Epithelial cell of proximal tubule (primary cell): Measurements from ENCODE around the gene UBR1. TPM values are rescaled to one million over a fixed set of nuclear protein-coding genes. Genes with fewer than 3 reads are reported as not detected.
A peak's percentile ranks its signal among the peaks of the same experiment; 100 is the strongest.
"Not testable (repeated sequence)": the region's sequence is repeated elsewhere in the genome, so short reads cannot be mapped to it uniquely, and the experiment has no call there.

Experiments used
- DNase-seq: peaks from one replicate; pipeline ENCODE4 v3.0.0-alpha.2; 2011; ENCODE audit warnings: low read depth
- H3K4me3 ChIP-seq: 2 replicates; pipeline ENCODE4 v1.5.1; 2011; ENCODE audit warnings: low read depth, mild to moderate bottlenecking, low read length
- total RNA-seq: library from RNA; depleted of rRNA; stranded (reverse); fragments of >200 nt; gene quantifications from 2 replicates; pipeline ENCODE4 v1.2.3, GENCODE V29; 2015
- TF ChIP-seq, protein P1 (sequence below): conservative IDR thresholded peaks from 2 replicates; pipeline ENCODE4 v1.5.1; 2012; ENCODE audit warnings: low read depth, mild to moderate bottlenecking, low read length

The UBR1 gene
- total RNA-seq, 1 donor from 2014 or later: 10.8 TPM

- DNase-seq: no peak
- TF ChIP-seq, protein P1, sequence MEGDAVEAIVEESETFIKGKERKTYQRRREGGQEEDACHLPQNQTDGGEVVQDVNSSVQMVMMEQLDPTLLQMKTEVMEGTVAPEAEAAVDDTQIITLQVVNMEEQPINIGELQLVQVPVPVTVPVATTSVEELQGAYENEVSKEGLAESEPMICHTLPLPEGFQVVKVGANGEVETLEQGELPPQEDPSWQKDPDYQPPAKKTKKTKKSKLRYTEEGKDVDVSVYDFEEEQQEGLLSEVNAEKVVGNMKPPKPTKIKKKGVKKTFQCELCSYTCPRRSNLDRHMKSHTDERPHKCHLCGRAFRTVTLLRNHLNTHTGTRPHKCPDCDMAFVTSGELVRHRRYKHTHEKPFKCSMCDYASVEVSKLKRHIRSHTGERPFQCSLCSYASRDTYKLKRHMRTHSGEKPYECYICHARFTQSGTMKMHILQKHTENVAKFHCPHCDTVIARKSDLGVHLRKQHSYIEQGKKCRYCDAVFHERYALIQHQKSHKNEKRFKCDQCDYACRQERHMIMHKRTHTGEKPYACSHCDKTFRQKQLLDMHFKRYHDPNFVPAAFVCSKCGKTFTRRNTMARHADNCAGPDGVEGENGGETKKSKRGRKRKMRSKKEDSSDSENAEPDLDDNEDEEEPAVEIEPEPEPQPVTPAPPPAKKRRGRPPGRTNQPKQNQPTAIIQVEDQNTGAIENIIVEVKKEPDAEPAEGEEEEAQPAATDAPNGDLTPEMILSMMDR: no peak
- no peak overlapping the region for H3K4me3 ChIP-seq
Measured at GRCh38 chr15:42915654-42916315, 190.1 kb downstream of the UBR1 start.

GRCh38 chr15:42914728-42915497 lies 190.9 kb downstream of the UBR1 start:
- TF ChIP-seq, protein P1: no peak
- peak overlapping the region; percentile 46 for H3K4me3 ChIP-seq

DNA sequence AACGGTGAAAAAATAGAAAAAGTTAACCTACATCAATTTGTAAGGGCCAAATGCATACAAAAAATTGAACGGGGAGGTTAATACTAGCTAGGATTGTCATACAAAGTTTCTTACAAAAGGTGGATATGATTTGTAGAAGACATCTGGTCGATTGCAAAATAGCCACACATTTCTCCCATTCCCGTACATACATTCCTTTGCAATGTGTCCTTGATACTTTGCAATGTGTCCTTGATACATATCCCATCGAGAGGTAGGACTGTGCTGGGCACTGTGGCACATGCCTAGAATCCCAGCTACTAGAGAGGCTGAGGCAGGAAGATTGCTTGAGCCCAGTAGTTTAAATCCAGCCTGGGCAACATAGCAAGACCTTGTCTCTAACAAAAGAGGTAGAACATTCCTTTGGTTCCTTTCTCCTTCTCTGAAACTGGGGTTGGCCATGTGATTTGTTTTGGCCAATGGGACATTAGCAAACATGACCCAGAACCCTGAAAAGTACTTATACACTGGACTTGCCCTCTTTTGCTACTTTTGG lies 194.7 kb downstream of the UBR1 start:
- no peak for DNase-seq
- TF ChIP-seq, protein P1: no peak
- no peak overlapping the region for H3K4me3 ChIP-seq

More at GRCh38 chr15:42914728-42915497, 190.9 kb downstream of the UBR1 start:
- DNase-seq: no peak

DNA sequence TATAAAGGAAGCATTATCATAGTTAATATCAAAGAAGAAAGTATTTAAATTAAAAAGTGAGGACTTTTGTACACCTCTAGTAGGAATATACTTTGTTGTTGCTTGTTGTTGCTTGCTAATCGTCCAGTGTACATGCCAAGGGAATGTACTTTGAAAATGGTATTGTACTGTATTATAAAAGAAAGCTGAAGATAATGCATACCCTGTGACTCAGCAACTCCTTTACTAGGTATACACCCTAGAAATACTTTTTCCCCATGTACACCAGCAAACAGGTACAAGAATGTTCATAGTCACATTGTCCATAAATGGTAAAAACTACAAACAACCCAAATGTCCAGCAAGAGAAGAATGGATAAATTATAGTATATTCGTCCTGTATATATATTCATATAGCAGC lies 197.3 kb downstream of the UBR1 start:
- no peak for DNase-seq
- H3K4me3 ChIP-seq: no peak overlapping the region
- TF ChIP-seq, protein P1: no peak

GRCh38 chr15:42903388-42904324 lies 202.2 kb downstream of the UBR1 start:
- H3K4me3 ChIP-seq: no peak overlapping the region
- DNase-seq: no peak
- TF ChIP-seq, protein P1: no peak

DNA sequence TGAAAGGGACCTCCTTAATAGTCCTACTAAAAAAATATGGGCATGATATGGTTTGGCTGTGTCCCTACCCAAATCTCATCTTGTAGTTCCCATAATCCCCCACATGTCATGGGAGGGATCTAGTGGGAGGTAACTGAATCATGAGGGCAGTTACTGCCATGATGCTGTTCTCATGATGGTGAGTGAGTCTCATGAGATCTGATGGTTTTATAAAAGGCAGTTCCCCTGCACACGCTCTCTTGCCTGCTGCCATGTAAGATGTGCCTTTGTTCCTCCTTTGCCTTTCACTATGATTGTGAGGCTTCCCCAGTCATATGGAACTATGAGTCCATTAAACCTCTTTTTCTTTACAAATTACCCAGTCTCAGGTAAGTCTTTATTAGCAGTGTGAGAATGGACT lies 211.9 kb downstream of the UBR1 start:
- not testable (repeated sequence) for H3K4me3 ChIP-seq, DNase-seq

Other genes starting within 250 kb of the UBR1 start
- gene TTBK2, start 185.3 kb downstream of the UBR1 start, total RNA-seq: 5.8 and 7.7 TPM in 2 replicates
- gene TMEM62, start 27.5 kb upstream of the UBR1 start, total RNA-seq: 21.8 and 22.6 TPM in 2 replicates
- 39.8 and 54.5 TPM in 2 replicates for gene CCNDBP1, start 79.4 kb upstream of the UBR1 start, total RNA-seq
- not detected in 2 replicates for gene EPB42, start 115.0 kb upstream of the UBR1 start, total RNA-seq
- gene TGM5, start 160.9 kb upstream of the UBR1 start, total RNA-seq: 0.06 TPM in 1 of 2 replicates, not detected in the other
- not detected in 2 replicates for gene TGM7, start 196.2 kb upstream of the UBR1 start, total RNA-seq
- 3.1 and 7.6 TPM in 2 replicates for gene LCMT2, start 224.5 kb upstream of the UBR1 start, total RNA-seq